ENCODE data around the gene CFAP100.

Gene CFAP100

DNA sequence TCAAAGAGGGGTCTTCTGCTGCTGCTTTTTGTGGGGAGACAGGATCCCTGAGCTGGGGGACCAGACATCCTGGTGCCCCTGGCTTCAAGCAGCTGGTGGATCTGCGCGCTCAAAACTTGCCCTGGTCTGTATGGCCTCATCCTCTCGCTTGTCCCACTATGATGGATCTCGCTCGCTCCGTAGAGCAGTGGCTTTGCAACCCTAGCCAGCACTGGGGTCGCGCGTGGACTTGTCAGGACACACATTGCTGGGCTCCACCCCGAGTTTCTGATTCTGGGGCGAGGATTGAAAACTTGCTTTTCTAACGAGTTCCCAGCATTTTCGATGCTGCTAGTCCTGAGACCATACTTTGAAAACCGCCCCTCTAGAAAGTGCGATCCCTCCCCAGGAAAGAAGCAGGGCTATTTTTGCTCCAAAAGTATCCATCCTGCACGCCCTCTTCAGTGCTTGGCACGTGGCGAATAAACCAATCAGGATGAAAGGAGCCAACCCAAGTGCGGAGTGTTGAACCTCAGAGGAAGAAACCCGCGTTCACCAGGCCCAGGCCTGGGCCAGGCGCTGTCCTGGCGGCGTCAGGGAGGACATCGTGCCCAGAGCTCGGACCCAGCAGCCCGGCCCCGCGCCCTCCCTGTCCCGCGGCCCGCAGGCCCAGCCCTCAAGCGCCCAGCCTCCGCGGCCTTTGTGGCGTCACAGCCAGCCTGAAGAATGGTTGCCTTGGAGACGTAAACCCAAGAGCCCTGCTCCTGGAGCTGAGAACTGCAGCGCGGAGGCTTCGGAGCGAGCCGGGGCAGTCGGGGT, at the start of gene CFAP100:
TSS of gene CFAP100 (plus strand) at position 731 of the 798 bp plus-strand sequence. CDS start 1,092 bp downstream, outside the sequence.
- DNase-seq (ENCODE audit: low read depth in 2 of 2) = no peak

- no peak for DNase-seq (ENCODE audit: low read depth in 2 of 2)
Measured at GRCh38 chr3:126345231-126345630, 49.5 kb upstream of the CFAP100 start.

DNA sequence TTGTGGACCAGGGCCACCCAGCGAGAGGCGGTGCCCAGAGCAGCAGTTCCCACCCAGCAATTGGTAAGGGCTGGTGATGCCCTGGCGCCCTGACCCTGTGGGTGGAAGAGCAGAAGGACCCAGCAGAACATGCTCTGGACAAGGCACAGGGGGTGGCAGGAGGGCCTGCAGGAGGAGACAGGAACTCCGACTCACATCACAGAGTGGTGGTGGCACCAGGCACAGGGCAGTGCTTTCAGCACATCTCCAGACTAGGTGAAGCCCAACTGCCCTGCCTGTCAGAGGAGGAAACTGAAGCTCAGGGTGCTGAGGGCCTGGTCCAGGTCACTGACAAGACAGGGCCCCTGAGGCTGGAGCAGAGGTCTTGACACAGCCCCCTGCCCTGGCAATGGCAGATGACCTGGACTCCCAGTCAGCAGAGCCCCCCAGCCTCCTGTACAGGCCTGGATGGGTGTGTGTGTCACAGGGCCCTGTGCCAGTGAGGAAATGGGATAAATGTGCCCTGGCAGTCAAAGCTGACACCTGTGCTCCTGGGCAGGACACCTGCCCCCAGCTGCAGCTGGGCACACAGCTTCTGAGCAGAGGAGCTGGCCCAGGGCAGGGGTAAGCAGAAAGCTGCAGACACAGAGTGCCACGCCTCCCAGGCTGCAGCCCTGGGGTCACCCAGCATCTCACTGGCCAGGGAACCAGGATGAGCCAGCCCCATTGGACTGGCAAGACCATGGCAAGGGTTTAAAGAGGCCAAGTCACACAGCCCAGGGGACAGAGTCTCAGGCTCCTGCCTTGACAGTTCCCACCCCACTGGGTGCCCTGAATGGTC, 48.9 kb upstream of the CFAP100 start:
- DNase-seq (ENCODE audit: low read depth in 2 of 2) = no peak

- no peak for DNase-seq (ENCODE audit: low read depth in 2 of 2)
Measured at GRCh38 chr3:126346466-126346865, 48.2 kb upstream of the CFAP100 start.

- no peak for DNase-seq (ENCODE audit: low read depth in 2 of 2)
Measured at GRCh38 chr3:126347543-126348161, 47.1 kb upstream of the CFAP100 start.

GRCh38 chr3:126348308-126348920, 46.3 kb upstream of the CFAP100 start:
- no peak for DNase-seq (ENCODE audit: low read depth in 2 of 2)

- no peak for DNase-seq (ENCODE audit: low read depth in 2 of 2)
Measured at GRCh38 chr3:126349071-126349470, 45.6 kb upstream of the CFAP100 start.

- DNase-seq (ENCODE audit: low read depth in 2 of 2) = no peak
Measured at GRCh38 chr3:126349611-126350501, 44.9 kb upstream of the CFAP100 start.

DNA sequence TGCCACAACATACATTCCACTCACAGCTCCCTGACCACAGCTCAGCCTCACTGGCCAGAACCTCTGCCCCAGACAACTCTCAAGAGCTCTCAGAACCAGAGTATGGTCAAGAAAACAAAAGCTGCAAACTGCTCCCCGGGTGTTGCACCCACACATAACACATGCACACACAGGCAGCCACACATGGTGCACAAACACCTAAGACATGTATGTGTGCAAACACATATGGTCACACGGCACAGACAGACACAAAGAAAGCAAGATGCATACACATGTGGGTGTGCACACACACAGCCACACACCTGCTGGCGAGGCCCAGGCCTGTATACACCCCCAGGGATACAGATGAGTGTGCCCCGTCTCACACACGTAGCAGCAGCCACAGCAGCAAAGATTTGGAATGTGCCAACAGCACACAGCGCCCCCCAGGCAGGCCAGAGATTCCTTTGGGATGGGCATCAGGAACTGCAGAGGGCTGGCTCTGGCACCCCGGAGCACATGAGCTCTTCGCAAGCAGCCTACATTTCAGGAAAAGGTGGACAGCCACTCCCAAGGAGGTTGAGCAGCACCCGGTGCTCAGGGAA, 44.1 kb upstream of the CFAP100 start:
- no peak for DNase-seq (ENCODE audit: low read depth in 2 of 2)

- DNase-seq (ENCODE audit: low read depth in 2 of 2) = no peak
Measured at GRCh38 chr3:126351086-126351770, 43.5 kb upstream of the CFAP100 start.

DNA sequence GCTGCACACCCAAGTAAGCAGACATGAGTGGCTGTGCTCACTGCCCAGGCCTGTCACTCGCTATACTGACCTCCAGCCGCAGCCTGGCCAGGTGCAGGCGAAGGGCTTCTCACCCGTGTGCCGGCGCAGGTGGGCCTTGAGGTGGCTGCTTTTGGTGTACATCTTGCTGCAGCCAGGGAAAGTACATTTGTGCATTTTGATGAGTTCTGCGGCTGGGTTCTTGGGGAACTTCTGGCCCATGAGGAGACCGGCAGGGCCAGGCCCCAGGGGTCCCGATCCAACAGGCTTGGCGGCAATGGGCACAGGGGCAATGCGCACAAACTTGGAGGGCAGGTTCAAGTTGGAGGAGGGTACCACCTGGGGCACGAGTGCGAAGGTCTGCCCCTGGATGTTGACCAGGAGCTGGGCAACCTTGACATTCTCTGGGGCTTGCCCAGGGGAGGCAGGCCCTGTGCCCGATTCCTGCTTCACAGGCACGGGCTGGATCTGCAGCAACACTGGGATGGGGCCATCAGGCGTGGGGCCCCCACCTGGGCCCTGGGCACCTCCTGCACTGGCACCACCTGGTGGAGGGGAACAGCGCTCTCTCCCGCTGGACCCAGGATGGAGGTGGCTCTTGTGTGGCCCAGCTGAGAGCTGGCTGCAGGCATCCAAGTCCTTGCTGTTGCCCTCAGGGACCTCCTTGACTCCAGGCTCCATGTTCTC, 42.8 kb upstream of the CFAP100 start:
- no peak for DNase-seq (ENCODE audit: low read depth in 2 of 2)

DNA sequence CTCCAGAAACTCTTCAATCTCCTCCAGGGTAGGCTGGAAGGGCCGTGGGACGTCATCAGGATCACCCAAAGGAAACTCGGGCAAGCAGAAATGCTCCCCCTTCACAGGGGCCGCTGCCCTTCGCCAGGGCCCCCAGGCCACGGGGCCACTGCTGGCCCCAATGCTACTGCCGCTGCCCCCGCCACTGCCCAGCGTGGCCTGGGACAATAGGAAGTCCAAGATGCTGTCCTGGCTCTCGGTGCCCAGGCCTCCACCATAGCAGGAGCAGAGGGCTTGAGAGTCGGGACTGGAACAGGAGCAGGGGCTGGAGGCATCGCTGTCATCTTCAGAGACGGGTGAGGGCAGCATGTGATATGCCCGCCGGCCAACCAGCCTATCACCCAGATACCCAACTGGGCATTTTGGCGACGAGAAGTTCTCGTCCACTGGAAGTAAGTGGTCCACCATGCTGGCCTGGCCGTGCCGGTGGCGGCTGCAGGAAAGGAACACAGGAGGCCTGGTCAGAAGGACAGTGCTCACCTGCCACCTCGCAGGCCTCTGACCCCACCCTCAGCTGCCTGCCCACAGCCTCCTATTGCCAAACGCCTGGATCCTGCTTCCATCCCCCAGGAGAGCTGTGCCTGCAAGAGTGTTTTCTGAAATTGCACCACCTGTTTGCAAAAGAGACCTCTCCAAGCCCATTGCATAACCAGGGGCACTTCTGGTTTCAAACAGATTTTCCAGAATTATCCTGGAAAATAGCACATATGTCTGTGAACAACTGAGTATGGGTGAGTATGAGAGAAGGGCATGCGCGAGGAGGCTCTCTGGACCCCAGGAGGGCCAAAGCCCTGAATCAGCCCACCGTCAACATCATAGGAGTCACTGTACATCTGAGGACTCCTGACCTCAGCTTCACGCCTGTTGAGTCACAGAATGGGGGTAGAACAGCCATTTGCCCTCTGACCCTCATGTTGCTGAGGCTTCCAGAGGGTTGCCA, 41.9 kb upstream of the CFAP100 start:
- DNase-seq (ENCODE audit: low read depth in 2 of 2) = no peak

GRCh38 chr3:126353694-126354321, 40.9 kb upstream of the CFAP100 start:
- no peak for DNase-seq (ENCODE audit: low read depth in 2 of 2)

DNA sequence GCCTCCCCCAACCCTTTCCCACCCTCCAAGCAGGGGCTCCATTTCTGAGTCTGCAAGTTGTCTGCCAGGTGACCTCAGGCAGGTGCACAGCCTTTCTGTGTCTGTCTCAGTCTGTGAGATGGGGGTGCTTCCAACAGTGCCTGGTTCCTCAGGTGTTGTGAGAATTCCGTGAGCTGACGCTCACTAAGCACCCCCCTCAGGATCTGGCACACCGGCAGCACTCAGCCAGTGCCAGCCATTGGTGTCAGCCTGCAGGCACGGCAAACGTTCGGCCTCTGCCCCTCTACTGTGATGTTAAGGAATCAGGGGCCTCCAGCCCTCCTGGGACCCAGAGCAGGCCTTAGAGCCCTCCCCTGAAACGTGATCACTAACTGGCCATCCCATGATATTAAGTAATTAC, 39.9 kb upstream of the CFAP100 start:
- DNase-seq (ENCODE audit: low read depth in 2 of 2) = no peak

- DNase-seq (ENCODE audit: low read depth in 2 of 2) = no peak
Measured at GRCh38 chr3:126355251-126355650, 39.5 kb upstream of the CFAP100 start.

DNA sequence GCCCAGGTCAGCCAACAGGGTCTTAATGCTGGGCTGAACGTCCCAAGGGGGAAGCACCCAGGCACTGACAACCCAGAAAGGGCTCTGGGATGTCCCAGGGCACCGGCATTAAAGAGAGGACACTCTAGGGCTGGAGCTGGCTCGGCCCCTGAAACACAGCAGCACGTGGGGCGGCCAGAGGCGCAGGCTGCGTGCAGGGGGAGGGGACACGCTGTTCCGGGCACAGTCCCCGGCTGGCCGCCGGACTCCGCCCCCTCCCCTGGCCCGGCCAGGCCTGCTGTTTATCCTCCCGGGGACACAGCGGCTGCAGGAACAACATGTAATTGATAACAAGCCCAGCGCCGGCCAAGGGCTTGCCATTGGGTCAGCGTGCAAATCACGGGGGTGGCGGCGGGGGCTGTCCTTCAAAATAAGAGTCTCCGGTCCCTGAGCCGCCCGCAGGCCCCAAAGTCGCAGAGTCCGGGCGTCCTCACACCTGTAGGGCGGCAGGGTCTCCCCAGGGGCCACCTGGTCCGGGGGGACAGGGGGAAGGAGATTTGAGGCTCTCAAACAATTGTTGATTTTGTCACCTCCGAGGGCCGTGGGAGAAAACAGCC, 38.8 kb upstream of the CFAP100 start:
- DNase-seq (ENCODE audit: low read depth in 2 of 2) = no peak
